GM12872 (cell line): ENCODE measurements around the gene LRRC47.

ENCODE experiments used
- CTCF ChIP-seq: IDR thresholded peaks from 3 replicates; pipeline ENCODE4 v1.5.1; 2011; ENCODE audit warnings: low read depth, mild to moderate bottlenecking, low read length, moderate library complexity; ENCODE audit not compliant: insufficient read depth

Gene LRRC47

DNA sequence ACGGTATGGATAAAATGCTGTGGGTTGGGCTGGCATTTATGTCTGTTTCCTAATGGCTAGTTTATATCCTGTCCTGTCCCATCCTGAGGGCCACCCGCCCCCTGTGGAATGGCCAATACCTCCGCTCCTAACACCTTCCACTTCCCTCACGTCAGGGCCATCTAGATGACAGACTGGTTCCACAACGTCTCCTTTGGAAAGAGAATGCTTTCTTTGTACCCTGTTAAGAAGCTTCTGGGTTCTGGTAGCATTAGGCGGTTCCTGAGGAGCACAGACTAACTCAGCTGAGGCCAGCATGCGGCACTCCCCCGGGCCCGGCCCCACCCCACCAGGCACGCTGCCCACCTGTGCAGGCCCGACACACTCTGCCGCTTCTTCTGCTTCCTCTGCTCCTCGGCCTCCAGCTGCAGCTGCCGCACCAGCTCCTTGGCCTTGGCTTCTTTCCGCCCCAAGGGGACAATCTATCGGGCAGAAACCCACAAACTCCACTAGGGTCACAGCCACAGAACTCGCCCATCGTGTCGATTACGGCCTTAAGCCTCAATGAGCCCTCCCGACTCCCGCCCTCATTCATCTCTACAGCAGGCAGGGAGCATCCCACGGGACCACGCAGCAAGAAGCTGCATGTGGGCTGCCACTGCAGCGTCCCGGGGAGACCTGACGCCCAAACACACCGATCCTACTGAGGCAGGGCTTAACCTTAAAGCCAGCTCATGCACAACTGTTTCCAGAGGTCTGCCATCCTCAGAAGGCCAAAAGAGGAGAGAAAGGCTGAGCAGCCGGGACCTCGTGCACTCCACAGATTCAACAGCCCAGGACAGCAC is 12.4 kb downstream of the LRRC47 start:
- TF ChIP-seq CTCF, result no peak

GRCh38 chr1:3780901-3781300 is 15.4 kb downstream of the LRRC47 start:
- no peak for TF ChIP-seq CTCF

- TF ChIP-seq CTCF, result no peak
These were observed 16.3 kb downstream of the LRRC47 start for GRCh38 chr1:3779912-3780416.

- TF ChIP-seq CTCF, result no peak
These were observed 16.9 kb downstream of the LRRC47 start for GRCh38 chr1:3779265-3779911.

GRCh38 chr1:3778590-3779264 is 17.6 kb downstream of the LRRC47 start:
- no peak for TF ChIP-seq CTCF

GRCh38 chr1:3777647-3778589 is 18.4 kb downstream of the LRRC47 start:
- no peak for TF ChIP-seq CTCF
